NT2/D1 (cell line): ENCODE measurements around the gene BCL2.

Experiments used
- SUZ12 ChIP-seq: IDR thresholded peaks from 2 replicates; pipeline ENCODE4 v1.6.1; 2011; ENCODE audit not compliant: insufficient read length, insufficient read depth; ENCODE audit errors: extremely low read depth
- YY1 ChIP-seq: IDR thresholded peaks from 2 replicates; pipeline ENCODE4 v1.6.1; 2011; ENCODE audit not compliant: insufficient read length, insufficient read depth
- ZNF274 ChIP-seq: IDR thresholded peaks from 2 replicates; pipeline ENCODE4 v1.6.1; 2011; ENCODE audit warnings: mild to moderate bottlenecking, low read depth, low read length

GRCh38 chr18:63297687-63298399, 21.7 kb downstream of the BCL2 start:
- TF ChIP-seq YY1 = no peak
- TF ChIP-seq SUZ12 = no peak
- no peak for TF ChIP-seq ZNF274
